Stomach smooth muscle (tissue), 2 donors: ENCODE measurements around the gene NCBP1.
A peak's percentile ranks its signal among the peaks of the same experiment; 100 is the strongest.

ENCODE experiments used
- H3K27ac ChIP-seq: one replicate; pipeline ENCODE4 v1.7.0; 2013; ENCODE audit warnings: mild to moderate bottlenecking, low read length, inconsistent platforms
- H3K27me3 ChIP-seq, 2 donors: one replicate each; pipeline ENCODE4 v1.7.0; 2013; ENCODE audit warnings: low read length in 2 of 2; ENCODE audit not compliant: insufficient read depth in 2 of 2, control insufficient read depth in 1 of 2
- H3K36me3 ChIP-seq, 2 donors: one replicate each; pipeline ENCODE4 v1.7.0; 2013; ENCODE audit warnings: low read length in 2 of 2; ENCODE audit not compliant: control insufficient read depth in 2 of 2, insufficient read depth in 2 of 2
- H3K4me1 ChIP-seq: one replicate; pipeline ENCODE4 v1.7.0; 2013; ENCODE audit warnings: low read length; ENCODE audit not compliant: control insufficient read depth, insufficient read depth
- H3K4me3 ChIP-seq, 2 donors: one replicate each; pipeline ENCODE4 v1.7.0; 2013; ENCODE audit warnings: low read length in 2 of 2
- H3K9ac ChIP-seq, 2 donors: one replicate each; pipeline ENCODE4 v1.7.0; 2013; ENCODE audit warnings: low read length in 2 of 2, mild to moderate bottlenecking in 1 of 2
- H3K9me3 ChIP-seq, 2 donors: one replicate each; pipeline ENCODE4 v1.7.0; 2013; ENCODE audit warnings: low read length in 2 of 2; ENCODE audit not compliant: control insufficient read depth in 2 of 2
- donor health status: healthy.
- donor health status: Pancreatic carcinoma.

NCBP1 gene

GRCh38 chr9:97627624-97628023, 6.0 kb upstream of the NCBP1 start:
- peaks cover 21% of the 10 kb centered on the region for H3K4me1 ChIP-seq
- H3K27me3 ChIP-seq: no peaks in the 10 kb centered on the region
- peak overlapping the region; percentile 0 to 51 for H3K4me3 ChIP-seq
- H3K36me3 ChIP-seq: peaks cover 11 to 12% of the 10 kb centered on the region in 2 donors
- H3K27ac ChIP-seq: no peak overlapping the region
- no peak overlapping the region for H3K9ac ChIP-seq
- H3K9me3 ChIP-seq: no peaks in the 10 kb centered on the region

DNA sequence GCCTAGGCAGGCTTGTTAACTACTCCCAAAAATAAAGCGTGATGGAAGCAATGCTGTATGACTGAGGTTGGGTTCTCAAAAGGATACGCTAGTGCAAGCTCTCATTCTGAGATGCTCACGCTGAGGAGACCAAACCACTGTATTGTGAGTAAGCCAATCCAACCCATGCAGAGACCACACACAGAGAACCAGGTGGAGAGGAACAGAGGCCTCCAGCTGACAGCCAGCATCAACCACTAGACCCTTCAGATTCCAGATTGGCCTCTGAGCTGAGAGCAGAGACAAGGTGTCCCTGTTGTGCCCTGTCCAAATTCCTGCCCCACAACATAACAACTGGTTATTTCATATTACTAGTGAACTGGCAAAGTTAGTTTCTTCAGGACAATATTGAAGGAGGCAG, 5.0 kb upstream of the NCBP1 start:
- peaks cover 24% of the 10 kb centered on the region for H3K4me1 ChIP-seq
- no peak overlapping the region for H3K4me3 ChIP-seq
- H3K27me3 ChIP-seq: no peaks in the 10 kb centered on the region
- peak overlapping the region; percentile 4 for H3K27ac ChIP-seq
- H3K36me3 ChIP-seq: peaks cover 11 to 12% of the 10 kb centered on the region in 2 donors
- H3K9me3 ChIP-seq: no peaks in the 10 kb centered on the region
- H3K9ac ChIP-seq: no peak overlapping the region

DNA sequence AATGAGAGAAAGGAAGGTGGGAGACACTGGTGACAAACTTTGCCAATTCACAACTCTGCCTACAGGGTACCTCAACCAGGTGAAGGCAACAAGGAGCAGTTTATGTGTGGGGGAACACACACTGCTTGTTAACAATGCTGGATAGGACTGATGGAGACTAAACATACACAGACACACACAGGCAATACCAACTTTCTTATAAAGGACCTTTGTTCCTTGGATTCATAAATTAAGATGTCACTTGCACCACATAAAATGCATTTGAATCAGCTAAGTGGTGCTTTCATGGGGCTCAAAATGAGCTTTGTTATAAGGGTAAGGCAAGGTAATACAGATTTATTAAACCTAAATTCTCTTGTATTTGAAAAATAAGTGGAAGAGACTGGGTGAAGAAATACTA, 4.5 kb upstream of the NCBP1 start:
- H3K36me3 ChIP-seq: peaks cover 8 to 10% of the 10 kb centered on the region in 2 donors
- no peaks in the 10 kb centered on the region for H3K27me3 ChIP-seq
- H3K4me3 ChIP-seq: no peak overlapping the region
- peak overlapping the region; percentile 4 for H3K27ac ChIP-seq
- H3K4me1 ChIP-seq: peaks cover 24% of the 10 kb centered on the region
- no peak overlapping the region for H3K9ac ChIP-seq
- no peaks in the 10 kb centered on the region for H3K9me3 ChIP-seq

DNA sequence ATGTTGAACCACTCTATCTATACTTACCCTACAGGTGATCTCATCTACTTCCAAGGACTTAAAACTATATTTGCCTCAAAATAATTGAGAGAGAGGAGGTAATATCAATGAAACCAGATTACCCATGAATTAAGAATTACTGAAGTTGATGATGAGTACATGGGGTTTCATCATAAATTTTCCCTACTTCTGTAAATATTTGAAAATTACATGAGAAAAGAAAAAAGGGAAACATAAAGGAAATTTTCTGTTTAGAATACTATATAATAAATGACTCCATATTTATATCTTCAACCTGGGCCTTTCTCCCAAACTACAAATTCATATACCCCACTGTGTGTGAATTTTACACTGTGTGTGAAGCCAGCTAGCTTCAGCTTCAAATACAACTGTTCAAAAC, 3.0 kb upstream of the NCBP1 start:
- H3K4me3 ChIP-seq: no peak overlapping the region
- H3K9me3 ChIP-seq: no peaks in the 10 kb centered on the region
- peaks cover 35% of the 10 kb centered on the region for H3K4me1 ChIP-seq
- H3K9ac ChIP-seq: no peak overlapping the region
- no peaks in the 10 kb centered on the region for H3K27me3 ChIP-seq
- peaks cover 0 to under 1% of the 10 kb centered on the region in 2 donors for H3K36me3 ChIP-seq
- no peak overlapping the region for H3K27ac ChIP-seq

GRCh38 chr9:97632248-97632984, 1.2 kb upstream of the NCBP1 start:
- Histone ChIP-seq H3K4me3 (peak overlapping the region; percentile 70 to 97), H3K9me3 (no peaks in the 10 kb centered on the region), H3K4me1 (peaks cover 35% of the 10 kb centered on the region)

GRCh38 chr9:97633859-97634490, 354 bp downstream of the NCBP1 start:
- Histone ChIP-seq H3K27ac (peak overlapping the region; percentile 100), H3K27me3 (no peaks in the 10 kb centered on the region), H3K36me3 (no peaks in the 10 kb centered on the region), H3K9ac (peak overlapping the region; percentile 96 to 100), H3K4me1 (peaks cover 30% of the 10 kb centered on the region), H3K9me3 (no peaks in the 10 kb centered on the region), H3K4me3 (peak overlapping the region; percentile 89 to 97)

More at GRCh38 chr9:97632248-97632984, 1.2 kb upstream of the NCBP1 start:
- H3K36me3 ChIP-seq: no peaks in the 10 kb centered on the region
- H3K27me3 ChIP-seq: no peaks in the 10 kb centered on the region
- peak overlapping the region; percentile 100 for H3K27ac ChIP-seq
- H3K9ac ChIP-seq: peak overlapping the region; percentile 96 to 100

DNA sequence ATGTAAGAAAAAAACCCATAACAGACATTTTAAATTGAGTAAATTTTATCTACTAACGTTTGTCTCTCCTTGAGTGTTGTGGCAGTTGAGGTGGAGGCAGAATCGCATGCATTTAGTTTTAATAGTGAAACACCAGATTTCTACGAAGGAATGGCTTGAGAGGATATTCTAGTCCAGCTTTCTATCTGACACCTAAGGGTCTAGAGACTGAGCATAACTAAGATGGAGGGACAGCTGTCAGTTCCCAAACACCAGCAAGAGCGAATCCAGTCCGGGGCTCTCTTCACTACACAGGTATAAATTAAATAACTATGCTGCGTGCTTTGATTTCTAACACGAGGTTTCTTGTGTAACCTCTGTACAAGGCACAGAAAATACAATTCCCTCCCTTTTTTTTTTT, 1.4 kb downstream of the NCBP1 start:
- Histone ChIP-seq H3K27me3 (no peaks in the 10 kb centered on the region), H3K4me3 (peak overlapping the region in 1 of 2 donors; percentile 97), H3K36me3 (no peaks in the 10 kb centered on the region), H3K4me1 (peaks cover 30% of the 10 kb centered on the region), H3K9me3 (no peaks in the 10 kb centered on the region), H3K9ac (peak overlapping the region in 1 of 2 donors; percentile 96), H3K27ac (no peak overlapping the region)

DNA sequence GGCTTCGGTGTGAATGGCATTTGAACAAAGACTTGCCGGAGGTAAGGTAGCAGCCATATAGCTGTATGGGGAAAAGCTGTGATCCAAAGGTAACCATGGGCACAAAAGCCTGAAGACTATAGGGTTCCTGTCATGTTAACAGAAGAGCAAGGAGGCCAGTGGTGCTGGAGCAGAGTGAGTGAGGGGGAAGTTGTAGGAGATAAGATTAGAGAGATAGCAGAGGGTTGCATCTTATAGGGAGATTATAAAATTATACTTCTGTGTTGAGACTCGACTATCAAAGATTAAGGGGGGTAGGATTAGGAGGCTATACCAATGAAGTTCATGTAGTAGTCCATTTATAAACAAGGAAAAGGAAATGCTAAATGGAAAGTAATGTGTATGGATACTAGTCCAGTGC, 3.3 kb downstream of the NCBP1 start:
- no peaks in the 10 kb centered on the region for H3K36me3 ChIP-seq

GRCh38 chr9:97638666-97639065, 5.0 kb downstream of the NCBP1 start:
- H3K27ac ChIP-seq: no peak overlapping the region
- H3K4me1 ChIP-seq: peaks cover 14% of the 10 kb centered on the region
- H3K9me3 ChIP-seq: no peaks in the 10 kb centered on the region
- peaks cover 3 to 7% of the 10 kb centered on the region in 2 donors for H3K36me3 ChIP-seq
- no peaks in the 10 kb centered on the region for H3K27me3 ChIP-seq
- H3K9ac ChIP-seq: no peak overlapping the region
- H3K4me3 ChIP-seq: no peak overlapping the region

More for the DNA sequence above, 3.3 kb downstream of the NCBP1 start:
- Histone ChIP-seq H3K4me1 (peaks cover 24% of the 10 kb centered on the region), H3K4me3 (no peak overlapping the region), H3K27ac (no peak overlapping the region), H3K9ac (no peak overlapping the region), H3K9me3 (no peaks in the 10 kb centered on the region), H3K27me3 (no peaks in the 10 kb centered on the region)

GRCh38 chr9:97640325-97640724, 6.7 kb downstream of the NCBP1 start:
- no peak overlapping the region for H3K27ac ChIP-seq
- H3K4me3 ChIP-seq: no peak overlapping the region
- no peaks in the 10 kb centered on the region for H3K9me3 ChIP-seq
- H3K27me3 ChIP-seq: no peaks in the 10 kb centered on the region
- no peak overlapping the region for H3K9ac ChIP-seq
- H3K36me3 ChIP-seq: peaks cover 8 to 9% of the 10 kb centered on the region in 2 donors
- peaks cover 3% of the 10 kb centered on the region for H3K4me1 ChIP-seq

DNA sequence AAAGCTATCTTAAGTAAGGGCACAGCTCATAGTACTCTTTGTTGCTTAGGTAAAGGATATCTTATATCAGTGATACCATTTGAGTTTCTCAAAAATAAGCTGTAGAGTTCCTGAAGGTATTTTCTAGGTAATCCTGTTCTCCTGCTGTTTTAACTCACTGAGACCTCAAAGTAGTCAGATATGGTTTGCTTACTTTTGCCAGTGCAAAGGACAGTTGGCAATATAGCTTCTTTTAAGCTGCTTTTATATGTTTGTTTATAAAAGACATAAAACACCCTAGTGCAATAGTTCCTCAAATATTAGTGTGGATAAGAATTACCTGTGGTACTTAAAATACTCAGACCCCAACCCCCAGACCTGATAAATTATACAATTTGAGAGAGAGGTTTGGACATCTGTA, 12.1 kb downstream of the NCBP1 start:
- Histone ChIP-seq H3K36me3 (peaks cover 21 to 24% of the 10 kb centered on the region in 2 donors), H3K27me3 (no peaks in the 10 kb centered on the region), H3K4me1 (no peaks in the 10 kb centered on the region), H3K4me3 (no peak overlapping the region), H3K27ac (no peak overlapping the region), H3K9ac (no peak overlapping the region), H3K9me3 (no peaks in the 10 kb centered on the region)
